Thoracic aorta (tissue), 2 donors: Measurements from ENCODE around the gene CCDC92. TPM values are rescaled to one million over a fixed set of nuclear protein-coding genes. Genes with fewer than 3 reads are reported as not detected.

ENCODE experiments used
- ATAC-seq: fragments of 150-250 bp; one replicate; pipeline ENCODE4 v1.8.0; 2017; ENCODE audit warnings: low read depth; ENCODE audit not compliant: insufficient number of reproducible peaks, low FRiP score
- DNase-seq: peaks from one replicate; pipeline ENCODE4 v3.0.0-alpha.2; 2020; ENCODE audit warnings: low spot score
- H3K27ac ChIP-seq, 2 donors: fragments of 200-600 bp; sonication (generic); 1 replicate in 1 of 2; 2 replicates in 1 of 2; pipeline ENCODE4 v1.5.1; 2016; ENCODE audit warnings: mild to moderate bottlenecking in 2 of 2, moderate library complexity in 2 of 2
- H3K27me3 ChIP-seq: fragments of 200-600 bp; sonication (generic); replicated peaks from 2 replicates; pipeline ENCODE4 v1.6.0; 2016; ENCODE audit warnings: mild to moderate bottlenecking; ENCODE audit not compliant: insufficient read depth
- H3K36me3 ChIP-seq: fragments of 200-600 bp; sonication (generic); one replicate; pipeline ENCODE4 v1.5.1; 2016
- H3K4me1 ChIP-seq, 2 donors: fragments of 200-600 bp; sonication (generic); 1 replicate in 1 of 2; 2 replicates in 1 of 2; pipeline versions ENCODE4 v1.5.1 to v1.6.0; 2016; ENCODE audit warnings: low read depth in 2 of 2, mild to moderate bottlenecking in 1 of 2; ENCODE audit not compliant: control insufficient read depth in 1 of 2
- H3K4me3 ChIP-seq: fragments of 200-600 bp; sonication (generic); 2 replicates; pipeline ENCODE4 v1.5.1; 2016; ENCODE audit warnings: mild to moderate bottlenecking
- H3K9me3 ChIP-seq: fragments of 200-600 bp; sonication (generic); 2 replicates; pipeline ENCODE4 v1.5.1; 2016
- total RNA-seq, 2 donors: library from RNA; depleted of rRNA; stranded (reverse); fragments of >200 nt; gene quantifications; one replicate each; pipeline versions ENCODE4 v1.1.0 to v1.2.3, GENCODE V29; 2016
- TF ChIP-seq, protein P1 (sequence below): fragments of 200-600 bp; sonication (generic); IDR thresholded peaks from one replicate; pipeline ENCODE4 v1.5.1; 2019; ENCODE audit warnings: antibody characterized with exemption

The CCDC92 gene
- total RNA-seq, 2 donors from 2014 or later, result 34.4 to 58.9 TPM

GRCh38 chr12:123991372-123991951 is 18.8 kb upstream of the CCDC92 start:
- peaks cover 3 to 16% of the 10 kb centered on the region in 2 donors for H3K4me1 ChIP-seq
- DNase-seq (no peak), ATAC-seq (no peak)
- no peaks in the 10 kb centered on the region for H3K9me3 ChIP-seq
- peaks cover 7% of the 10 kb centered on the region for H3K36me3 ChIP-seq
- no peak overlapping the region for H3K27ac ChIP-seq
- no peaks in the 10 kb centered on the region for H3K27me3 ChIP-seq
- H3K4me3 ChIP-seq, result no peak overlapping the region
- TF ChIP-seq, protein P1, sequence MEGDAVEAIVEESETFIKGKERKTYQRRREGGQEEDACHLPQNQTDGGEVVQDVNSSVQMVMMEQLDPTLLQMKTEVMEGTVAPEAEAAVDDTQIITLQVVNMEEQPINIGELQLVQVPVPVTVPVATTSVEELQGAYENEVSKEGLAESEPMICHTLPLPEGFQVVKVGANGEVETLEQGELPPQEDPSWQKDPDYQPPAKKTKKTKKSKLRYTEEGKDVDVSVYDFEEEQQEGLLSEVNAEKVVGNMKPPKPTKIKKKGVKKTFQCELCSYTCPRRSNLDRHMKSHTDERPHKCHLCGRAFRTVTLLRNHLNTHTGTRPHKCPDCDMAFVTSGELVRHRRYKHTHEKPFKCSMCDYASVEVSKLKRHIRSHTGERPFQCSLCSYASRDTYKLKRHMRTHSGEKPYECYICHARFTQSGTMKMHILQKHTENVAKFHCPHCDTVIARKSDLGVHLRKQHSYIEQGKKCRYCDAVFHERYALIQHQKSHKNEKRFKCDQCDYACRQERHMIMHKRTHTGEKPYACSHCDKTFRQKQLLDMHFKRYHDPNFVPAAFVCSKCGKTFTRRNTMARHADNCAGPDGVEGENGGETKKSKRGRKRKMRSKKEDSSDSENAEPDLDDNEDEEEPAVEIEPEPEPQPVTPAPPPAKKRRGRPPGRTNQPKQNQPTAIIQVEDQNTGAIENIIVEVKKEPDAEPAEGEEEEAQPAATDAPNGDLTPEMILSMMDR, result no peak

DNA sequence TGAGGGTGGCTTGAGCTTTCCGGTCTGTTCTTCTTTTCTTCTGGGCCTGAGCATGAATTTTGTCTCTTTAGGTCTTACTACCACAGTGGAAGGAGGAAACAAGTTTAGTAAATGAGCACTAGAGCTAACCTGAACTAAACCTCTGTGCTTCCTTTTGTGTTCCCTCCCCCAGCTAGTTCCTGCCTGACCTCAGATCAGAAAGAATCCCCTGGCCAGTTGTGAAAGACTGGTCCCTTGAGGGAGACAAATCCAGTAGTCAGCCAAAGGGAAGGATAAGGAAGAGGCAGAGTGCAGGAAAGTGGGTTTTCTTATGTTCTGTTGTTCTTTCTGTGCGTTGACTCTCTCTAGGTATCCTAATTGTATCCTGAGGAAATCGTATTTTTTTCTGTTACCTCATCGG is 17.9 kb upstream of the CCDC92 start:
- H3K36me3 ChIP-seq, result peaks cover 7% of the 10 kb centered on the region
- no peak for ATAC-seq

GRCh38 chr12:123989753-123990152 is 17.1 kb upstream of the CCDC92 start:
- Histone ChIP-seq H3K27me3 (no peaks in the 10 kb centered on the region), H3K4me3 (no peak overlapping the region), H3K36me3 (peaks cover 7% of the 10 kb centered on the region), H3K27ac (no peak overlapping the region), H3K4me1 (peaks cover under 1 to 9% of the 10 kb centered on the region in 2 donors), H3K9me3 (no peaks in the 10 kb centered on the region)
- TF ChIP-seq, protein P1, result no peak
- DNase-seq (no peak), ATAC-seq (no peak)

More for the DNA sequence above, 17.9 kb upstream of the CCDC92 start:
- TF ChIP-seq, protein P1, result no peak
- Histone ChIP-seq H3K4me1 (peaks cover 3 to 17% of the 10 kb centered on the region in 2 donors), H3K9me3 (no peaks in the 10 kb centered on the region), H3K27me3 (no peaks in the 10 kb centered on the region), H3K27ac (no peak overlapping the region), H3K4me3 (no peak overlapping the region)
- DNase-seq, result no peak

- DNase-seq, result no peak
- H3K27me3 ChIP-seq, result no peaks in the 10 kb centered on the region
- peaks cover 7% of the 10 kb centered on the region for H3K36me3 ChIP-seq
- no peak overlapping the region for H3K4me3 ChIP-seq
- no peak for ATAC-seq
- H3K4me1 ChIP-seq, result peaks cover 0 to 6% of the 10 kb centered on the region in 2 donors
- no peaks in the 10 kb centered on the region for H3K9me3 ChIP-seq
- no peak overlapping the region for H3K27ac ChIP-seq
- TF ChIP-seq, protein P1, result no peak
These were observed 16.5 kb upstream of the CCDC92 start for GRCh38 chr12:123989168-123989567.

DNA sequence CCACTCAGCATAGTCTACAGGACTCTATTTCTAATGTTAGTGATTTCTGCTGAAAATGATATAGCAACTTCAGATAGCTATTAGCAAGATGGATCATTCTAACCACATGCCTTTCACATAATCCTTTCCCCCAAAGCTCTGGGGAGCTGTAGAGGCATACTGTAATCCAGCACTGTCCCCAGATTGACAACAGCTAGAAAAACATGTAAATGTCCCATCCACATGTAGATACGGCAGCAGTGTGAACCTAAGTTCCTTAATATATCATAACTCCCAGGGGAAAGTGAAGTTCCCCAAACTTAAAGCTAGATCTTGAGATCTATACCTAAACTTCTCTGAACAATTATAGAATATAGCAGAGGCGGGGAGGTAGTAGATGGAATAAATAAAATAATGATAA is 14.4 kb upstream of the CCDC92 start:
- TF ChIP-seq, protein P1, result no peak
- H3K27me3 ChIP-seq, result no peaks in the 10 kb centered on the region
- ATAC-seq, result no peak
- H3K4me1 ChIP-seq, result peaks cover 0 to 6% of the 10 kb centered on the region in 2 donors
- no peak for DNase-seq
- no peak overlapping the region for H3K27ac ChIP-seq
- H3K4me3 ChIP-seq, result no peak overlapping the region
- H3K9me3 ChIP-seq, result no peaks in the 10 kb centered on the region
- H3K36me3 ChIP-seq, result peaks cover 4% of the 10 kb centered on the region
